GM12892 (cell line): ENCODE measurements around the gene DEXI.
A peak's percentile ranks its signal among the peaks of the same experiment; 100 is the strongest.

ENCODE experiments used
- POLR2A ChIP-seq: IDR thresholded peaks from 2 replicates; pipeline ENCODE4 v1.6.1; 2011; ENCODE audit warnings: low read depth, low read length, control low read depth
- POLR2AphosphoS5 ChIP-seq: IDR thresholded peaks from 2 replicates; pipeline ENCODE4 v1.6.1; 2011; ENCODE audit warnings: low read depth, low read length, control low read depth

GRCh38 chr16:10926867-10927266 is 15.4 kb downstream of the DEXI start:
- TF ChIP-seq POLR2AphosphoS5 = peak; percentile 52; the same call in 1 of the 2 replicates
- no peak for TF ChIP-seq POLR2A
